HepG2 (cell line): Measurements from ENCODE around the gene XPR1.

Source experiments
- POLR2A ChIP-seq, 2 experiments: IDR thresholded peaks; 2 replicates each; pipeline ENCODE4 v1.6.1; 2011; ENCODE audit warnings: low read depth in 2 of 2, low read length in 2 of 2, mild to moderate bottlenecking in 1 of 2, moderate library complexity in 1 of 2; ENCODE audit not compliant: insufficient read depth in 1 of 2
- REPIN1 ChIP-seq: sonication (generic); formaldehyde crosslinking; IDR thresholded peaks from 2 replicates; pipeline ENCODE4 v1.8.0; 2022; ENCODE audit warnings: missing genetic modification reagents, low read depth, mild to moderate bottlenecking, borderline replicate concordance
- SMAD1 ChIP-seq: sonication (generic); formaldehyde crosslinking; IDR thresholded peaks from 2 replicates; pipeline ENCODE4 v1.4.0; 2020; ENCODE audit warnings: missing genetic modification reagents, low read depth, mild to moderate bottlenecking, borderline replicate concordance
- TEAD2 ChIP-seq: sonication (generic); formaldehyde crosslinking; IDR thresholded peaks from 2 replicates; pipeline ENCODE4 v1.9.0; 2021; ENCODE audit warnings: missing genetic modification reagents
- TF ChIP-seq, protein P1 (sequence below): sonication (generic); formaldehyde crosslinking; IDR thresholded peaks from 2 replicates; pipeline ENCODE4 v1.5.0; 2020; ENCODE audit warnings: mild to moderate bottlenecking, missing genetic modification reagents, moderate library complexity
- TF ChIP-seq, protein P2 (sequence below): sonication (generic); formaldehyde crosslinking; IDR thresholded peaks from 2 replicates; pipeline ENCODE4 v1.5.1; 2020; ENCODE audit warnings: missing genetic modification reagents, mild to moderate bottlenecking, borderline replicate concordance

DNA sequence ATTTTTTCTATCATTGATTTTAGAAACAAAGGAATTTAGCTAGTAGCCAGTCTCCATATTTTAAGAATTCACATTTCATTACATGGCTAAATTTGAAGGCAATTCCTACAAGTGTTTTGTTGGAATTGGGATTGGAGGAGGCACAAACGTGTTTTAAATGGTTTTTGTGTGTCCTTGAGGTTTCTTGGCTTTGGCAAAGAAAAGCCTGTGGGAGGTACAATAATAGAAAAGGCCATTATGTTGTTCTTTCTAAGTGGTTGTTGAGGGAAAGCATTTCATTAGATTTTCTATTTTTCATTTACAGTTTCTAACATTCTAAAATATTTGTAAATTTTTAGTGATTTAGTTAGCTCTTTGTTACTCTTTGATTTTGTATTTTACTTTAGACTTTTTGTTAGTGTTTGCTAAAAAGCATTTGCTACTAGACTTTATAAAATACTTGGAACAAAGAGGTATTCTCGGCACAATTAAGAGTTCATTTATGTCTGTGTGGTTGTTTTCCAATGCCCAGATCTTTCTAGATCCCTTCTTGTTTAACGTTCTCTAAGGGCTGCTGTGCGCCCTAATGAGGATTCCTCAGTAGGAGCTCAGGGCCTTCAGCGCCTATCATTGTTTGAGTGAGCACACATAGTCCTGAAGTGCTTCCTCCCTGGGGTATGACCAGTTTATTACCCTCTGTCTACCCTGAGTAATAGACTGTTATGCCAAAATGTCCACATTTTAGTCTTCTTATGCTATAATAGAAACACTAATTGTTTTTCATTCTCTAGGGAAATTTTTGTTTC, 210.9 kb downstream of the XPR1 start:
- TF ChIP-seq SMAD1 (CRISPR knock-in tag) = no peak
- TF ChIP-seq REPIN1 (CRISPR knock-in tag) = no peak
- no peak for TF ChIP-seq TEAD2 (CRISPR knock-in tag)
- TF ChIP-seq, protein P1, sequence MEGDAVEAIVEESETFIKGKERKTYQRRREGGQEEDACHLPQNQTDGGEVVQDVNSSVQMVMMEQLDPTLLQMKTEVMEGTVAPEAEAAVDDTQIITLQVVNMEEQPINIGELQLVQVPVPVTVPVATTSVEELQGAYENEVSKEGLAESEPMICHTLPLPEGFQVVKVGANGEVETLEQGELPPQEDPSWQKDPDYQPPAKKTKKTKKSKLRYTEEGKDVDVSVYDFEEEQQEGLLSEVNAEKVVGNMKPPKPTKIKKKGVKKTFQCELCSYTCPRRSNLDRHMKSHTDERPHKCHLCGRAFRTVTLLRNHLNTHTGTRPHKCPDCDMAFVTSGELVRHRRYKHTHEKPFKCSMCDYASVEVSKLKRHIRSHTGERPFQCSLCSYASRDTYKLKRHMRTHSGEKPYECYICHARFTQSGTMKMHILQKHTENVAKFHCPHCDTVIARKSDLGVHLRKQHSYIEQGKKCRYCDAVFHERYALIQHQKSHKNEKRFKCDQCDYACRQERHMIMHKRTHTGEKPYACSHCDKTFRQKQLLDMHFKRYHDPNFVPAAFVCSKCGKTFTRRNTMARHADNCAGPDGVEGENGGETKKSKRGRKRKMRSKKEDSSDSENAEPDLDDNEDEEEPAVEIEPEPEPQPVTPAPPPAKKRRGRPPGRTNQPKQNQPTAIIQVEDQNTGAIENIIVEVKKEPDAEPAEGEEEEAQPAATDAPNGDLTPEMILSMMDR (CRISPR knock-in tag) = no peak
- TF ChIP-seq POLR2A (IDR thresholded peaks at IDR 0.05; ENCODE audit: insufficient read depth in 1 of 2, low read depth in 2 of 2, low read length in 2 of 2) = no peak
- TF ChIP-seq, protein P2, sequence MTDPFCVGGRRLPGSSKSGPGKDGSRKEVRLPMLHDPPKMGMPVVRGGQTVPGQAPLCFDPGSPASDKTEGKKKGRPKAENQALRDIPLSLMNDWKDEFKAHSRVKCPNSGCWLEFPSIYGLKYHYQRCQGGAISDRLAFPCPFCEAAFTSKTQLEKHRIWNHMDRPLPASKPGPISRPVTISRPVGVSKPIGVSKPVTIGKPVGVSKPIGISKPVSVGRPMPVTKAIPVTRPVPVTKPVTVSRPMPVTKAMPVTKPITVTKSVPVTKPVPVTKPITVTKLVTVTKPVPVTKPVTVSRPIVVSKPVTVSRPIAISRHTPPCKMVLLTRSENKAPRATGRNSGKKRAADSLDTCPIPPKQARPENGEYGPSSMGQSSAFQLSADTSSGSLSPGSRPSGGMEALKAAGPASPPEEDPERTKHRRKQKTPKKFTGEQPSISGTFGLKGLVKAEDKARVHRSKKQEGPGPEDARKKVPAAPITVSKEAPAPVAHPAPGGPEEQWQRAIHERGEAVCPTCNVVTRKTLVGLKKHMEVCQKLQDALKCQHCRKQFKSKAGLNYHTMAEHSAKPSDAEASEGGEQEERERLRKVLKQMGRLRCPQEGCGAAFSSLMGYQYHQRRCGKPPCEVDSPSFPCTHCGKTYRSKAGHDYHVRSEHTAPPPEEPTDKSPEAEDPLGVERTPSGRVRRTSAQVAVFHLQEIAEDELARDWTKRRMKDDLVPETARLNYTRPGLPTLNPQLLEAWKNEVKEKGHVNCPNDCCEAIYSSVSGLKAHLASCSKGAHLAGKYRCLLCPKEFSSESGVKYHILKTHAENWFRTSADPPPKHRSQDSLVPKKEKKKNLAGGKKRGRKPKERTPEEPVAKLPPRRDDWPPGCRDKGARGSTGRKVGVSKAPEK (CRISPR knock-in tag) = no peak
